ENCODE data around the gene SLIT3. TPM values are rescaled to one million over a fixed set of nuclear protein-coding genes. Genes with fewer than 3 reads are reported as not detected.

The SLIT3 gene
- total and polyA plus RNA-seq, 4 donors, result 4.6 to 48.5 (median 19.8) TPM

GRCh38 chr5:168921147-168921866 is 379.6 kb downstream of the SLIT3 start:
- Histone ChIP-seq H3K27ac (ENCODE audit: low read depth in 1 of 2, low read length in 1 of 2) (no peak overlapping the region), H3K9ac (ENCODE audit: insufficient read depth in 1 of 2, low read length in 2 of 2) (no peak overlapping the region), H3K36me3 (ENCODE audit: control insufficient read depth in 4 of 4, insufficient read depth in 4 of 4, low read length in 4 of 4) (no peaks in the 10 kb centered on the region), H3K4me1 (ENCODE audit: control insufficient read depth in 5 of 5, insufficient read depth in 5 of 5, low read length in 5 of 5) (peaks cover 0 to 11% (median 5%) of the 10 kb centered on the region in 5 donors), H3K9me3 (ENCODE audit: control insufficient read depth in 4 of 4, insufficient read depth in 3 of 4, low read length in 3 of 4) (no peaks in the 10 kb centered on the region), H3K4me3 (no peak overlapping the region), H3K27me3 (ENCODE audit: control insufficient read depth in 3 of 3, insufficient read depth in 3 of 3, low read length in 2 of 3) (peaks cover 0 to 33% (median 3%) of the 10 kb centered on the region in 3 donors)
- no peak for TF ChIP-seq CTCF (IDR thresholded peaks at IDR 0.05; ENCODE audit: control extremely low read depth, extremely low read depth)
- no peak for ATAC-seq (ENCODE audit: insufficient read depth, low FRiP score)
- WGBS, 2 donors, result 87 to 90% methylated on average over 7 of the region's 7 CpGs
- DNase-seq, result no peak

GRCh38 chr5:168920019-168920810 is 380.7 kb downstream of the SLIT3 start:
- Histone ChIP-seq H3K27ac (ENCODE audit: low read depth in 1 of 2, low read length in 1 of 2) (no peak overlapping the region), H3K36me3 (ENCODE audit: control insufficient read depth in 4 of 4, insufficient read depth in 4 of 4, low read length in 4 of 4) (no peaks in the 10 kb centered on the region), H3K4me3 (no peak overlapping the region), H3K27me3 (ENCODE audit: control insufficient read depth in 3 of 3, insufficient read depth in 3 of 3, low read length in 2 of 3) (peaks cover 0 to 40% (median 3%) of the 10 kb centered on the region in 3 donors), H3K9ac (ENCODE audit: insufficient read depth in 1 of 2, low read length in 2 of 2) (no peak overlapping the region), H3K9me3 (ENCODE audit: control insufficient read depth in 4 of 4, insufficient read depth in 3 of 4, low read length in 3 of 4) (no peaks in the 10 kb centered on the region), H3K4me1 (ENCODE audit: control insufficient read depth in 5 of 5, insufficient read depth in 5 of 5, low read length in 5 of 5) (peaks cover 0 to 14% (median 9%) of the 10 kb centered on the region in 5 donors)
- WGBS, 2 donors, result 15 to 24% methylated on average over 14 of the region's 14 CpGs
- DNase-seq (peak; percentile 23 to 46 (median 35)), ATAC-seq (ENCODE audit: insufficient read depth, low FRiP score) (no peak)
- TF ChIP-seq CTCF (IDR thresholded peaks at IDR 0.05; ENCODE audit: control extremely low read depth, extremely low read depth), result no peak

- H3K36me3 ChIP-seq (ENCODE audit: control insufficient read depth in 4 of 4, insufficient read depth in 4 of 4, low read length in 4 of 4), result no peaks in the 10 kb centered on the region
- no peak overlapping the region for H3K4me3 ChIP-seq
- no peak for ATAC-seq (ENCODE audit: insufficient read depth, low FRiP score)
- no peak for TF ChIP-seq CTCF (IDR thresholded peaks at IDR 0.05; ENCODE audit: control extremely low read depth, extremely low read depth)
- no peak overlapping the region for H3K27ac ChIP-seq (ENCODE audit: low read depth in 1 of 2, low read length in 1 of 2)
- no peak overlapping the region for H3K9ac ChIP-seq (ENCODE audit: insufficient read depth in 1 of 2, low read length in 2 of 2)
- no peak for DNase-seq
- no peaks in the 10 kb centered on the region for H3K9me3 ChIP-seq (ENCODE audit: control insufficient read depth in 4 of 4, insufficient read depth in 3 of 4, low read length in 3 of 4)
- H3K4me1 ChIP-seq (ENCODE audit: control insufficient read depth in 5 of 5, insufficient read depth in 5 of 5, low read length in 5 of 5), result peaks cover 0 to 14% (median 9%) of the 10 kb centered on the region in 5 donors
- 60 to 62% methylated on average over 4 of the region's 4 CpGs for WGBS, 2 donors
- peaks cover 0 to 40% (median 3%) of the 10 kb centered on the region in 3 donors for H3K27me3 ChIP-seq (ENCODE audit: control insufficient read depth in 3 of 3, insufficient read depth in 3 of 3, low read length in 2 of 3)
Observed at GRCh38 chr5:168917947-168918600, 382.9 kb downstream of the SLIT3 start.
